Esophagus squamous epithelium (tissue), 5 donors: ENCODE data around the gene DENND4A. TPM values are rescaled to one million over a fixed set of nuclear protein-coding genes. Genes with fewer than 3 reads are reported as not detected.

Source experiments
- DNase-seq: peaks from one replicate; lab custom pipeline; 2025; lab: John Stamatoyannopoulos, UW
- H3K27ac ChIP-seq, 4 donors: fragments of 200-600 bp; sonication (generic); one replicate each; pipeline ENCODE4 v1.5.1; 2016 to 2019; ENCODE audit warnings: mild to moderate bottlenecking in 1 of 4
- H3K27me3 ChIP-seq, 4 donors: fragments of 200-600 bp; sonication (generic); 1 replicate in 3 of 4; 2 replicates in 1 of 4; pipeline versions ENCODE4 v1.5.1 to v1.6.0; 2017 to 2021; ENCODE audit warnings: antibody characterized with exemption in 1 of 4
- H3K36me3 ChIP-seq, 3 donors: fragments of 200-600 bp; sonication (generic); one replicate each; pipeline ENCODE4 v1.5.1; 2016 to 2019
- H3K4me1 ChIP-seq, 3 donors: fragments of 200-600 bp; sonication (generic); one replicate each; pipeline ENCODE4 v1.5.1; 2017 to 2019
- H3K4me3 ChIP-seq, 4 donors: fragments of 200-600 bp; sonication (generic); 1 replicate in 3 of 4; 2 replicates in 1 of 4; pipeline ENCODE4 v1.5.1; 2016 to 2019; ENCODE audit warnings: mild to moderate bottlenecking in 2 of 4, moderate library complexity in 1 of 4
- H3K9me3 ChIP-seq, 3 donors: fragments of 200-600 bp; sonication (generic); one replicate each; pipeline ENCODE4 v1.5.1; 2016 to 2019
- POLR2A ChIP-seq, 4 donors: fragments of 450-650 bp; IDR thresholded peaks; one replicate each; pipeline ENCODE4 v1.6.1; 2017; ENCODE audit warnings: antibody characterized with exemption in 4 of 4, mild to moderate bottlenecking in 4 of 4, moderate library complexity in 3 of 4
- WGBS, 2 donors: methylation state at CpG; one replicate each; pipeline ENCODE4 v1.1.5; 2018; 5-methylcytosine and 5-hydroxymethylcytosine counted together
- intact Hi-C: fragments of 100-400 bp; cut with DNase I; formaldehyde crosslinking; loops from one replicate; pipeline ENCODE4 v1.15.0; 2022
- total RNA-seq, 4 donors: library from RNA; depleted of rRNA; stranded (reverse); fragments of >200 nt; gene quantifications; one replicate each; pipeline ENCODE4 v1.1.0, GENCODE V29; 2016
- TF ChIP-seq, protein P1 (sequence below), 6 experiments: fragments of 450-650 bp in 4 of 6; fragments of 200-600 bp in 2 of 6; sonication (generic) in 2 of 6; IDR thresholded peaks; one replicate each; pipeline ENCODE4 v1.5.1; 2016 to 2019; ENCODE audit warnings: antibody characterized with exemption in 6 of 6, mild to moderate bottlenecking in 4 of 6, moderate library complexity in 4 of 6
- donor health status: DM: yes; HTN: yes; CAD: no.

Gene DENND4A
- total RNA-seq, 4 donors from 2014 or later: 5.9 to 22.3 (median 10.9) TPM

DNA sequence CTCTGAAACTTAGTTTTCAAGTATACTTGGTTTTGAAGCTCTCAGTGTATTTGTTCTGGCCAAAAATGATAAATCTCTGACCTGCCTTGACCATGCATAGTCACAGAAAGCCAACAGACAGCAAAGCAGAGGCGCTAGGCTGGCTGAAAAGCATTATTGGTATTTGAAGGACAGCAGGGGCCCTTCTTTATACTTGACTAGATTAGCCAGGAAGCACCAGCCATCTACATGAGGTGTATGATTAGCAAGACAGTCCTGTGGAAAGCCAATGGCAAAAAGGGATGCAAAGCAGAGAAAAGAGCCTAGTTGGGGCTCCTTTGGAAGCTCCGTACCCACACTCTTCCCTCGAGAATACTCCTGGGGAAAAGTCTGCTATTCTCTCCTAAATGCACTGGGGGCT, 162.5 kb downstream of the DENND4A start:
- no peak for DNase-seq
- intact Hi-C loops: no loop called here
- WGBS, 2 donors: 94 to 96% methylated on average over 3 of the region's 3 CpGs
- Histone ChIP-seq H3K27ac (no peak overlapping the region), H3K4me1 (no peaks in the 10 kb centered on the region), H3K27me3 (no peaks in the 10 kb centered on the region), H3K9me3 (no peaks in the 10 kb centered on the region), H3K36me3 (peaks cover 0 to 24% (median 0%) of the 10 kb centered on the region in 3 donors), H3K4me3 (no peak overlapping the region)
- TF ChIP-seq POLR2A (IDR thresholded peaks at IDR 0.05): no peak
- TF ChIP-seq, protein P1, sequence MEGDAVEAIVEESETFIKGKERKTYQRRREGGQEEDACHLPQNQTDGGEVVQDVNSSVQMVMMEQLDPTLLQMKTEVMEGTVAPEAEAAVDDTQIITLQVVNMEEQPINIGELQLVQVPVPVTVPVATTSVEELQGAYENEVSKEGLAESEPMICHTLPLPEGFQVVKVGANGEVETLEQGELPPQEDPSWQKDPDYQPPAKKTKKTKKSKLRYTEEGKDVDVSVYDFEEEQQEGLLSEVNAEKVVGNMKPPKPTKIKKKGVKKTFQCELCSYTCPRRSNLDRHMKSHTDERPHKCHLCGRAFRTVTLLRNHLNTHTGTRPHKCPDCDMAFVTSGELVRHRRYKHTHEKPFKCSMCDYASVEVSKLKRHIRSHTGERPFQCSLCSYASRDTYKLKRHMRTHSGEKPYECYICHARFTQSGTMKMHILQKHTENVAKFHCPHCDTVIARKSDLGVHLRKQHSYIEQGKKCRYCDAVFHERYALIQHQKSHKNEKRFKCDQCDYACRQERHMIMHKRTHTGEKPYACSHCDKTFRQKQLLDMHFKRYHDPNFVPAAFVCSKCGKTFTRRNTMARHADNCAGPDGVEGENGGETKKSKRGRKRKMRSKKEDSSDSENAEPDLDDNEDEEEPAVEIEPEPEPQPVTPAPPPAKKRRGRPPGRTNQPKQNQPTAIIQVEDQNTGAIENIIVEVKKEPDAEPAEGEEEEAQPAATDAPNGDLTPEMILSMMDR (IDR thresholded peaks at IDR 0.05): no peak

DNA sequence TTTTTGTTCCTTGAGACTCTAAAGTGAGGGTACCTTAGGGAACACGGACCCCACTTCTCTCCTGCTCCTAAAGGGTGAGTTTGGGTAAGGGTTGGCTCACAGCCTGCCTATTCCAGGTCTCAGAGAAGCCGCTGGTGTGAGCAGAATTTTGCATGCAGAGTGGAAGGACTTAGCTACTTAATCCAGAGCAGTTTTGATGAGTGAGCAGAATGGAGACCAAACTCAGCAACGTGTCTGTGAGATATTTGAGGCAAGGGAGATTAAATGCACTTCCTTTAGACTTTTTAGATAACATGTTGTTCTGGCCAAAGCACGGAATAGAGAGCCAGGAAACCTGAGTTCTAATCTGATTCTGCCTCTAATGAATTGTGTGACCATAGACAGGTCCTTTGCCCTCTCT, 165.2 kb downstream of the DENND4A start:
- TF ChIP-seq, protein P1 (IDR thresholded peaks at IDR 0.05): no peak
- no peak for TF ChIP-seq POLR2A (IDR thresholded peaks at IDR 0.05)
- H3K27ac ChIP-seq: no peak overlapping the region
- no peaks in the 10 kb centered on the region for H3K27me3 ChIP-seq
- H3K36me3 ChIP-seq: peaks cover 0 to 36% (median 0%) of the 10 kb centered on the region in 3 donors
- H3K4me1 ChIP-seq: no peaks in the 10 kb centered on the region
- 66 to 69% methylated on average over 3 to 4 of the region's 4 CpGs for WGBS, 2 donors
- no peaks in the 10 kb centered on the region for H3K9me3 ChIP-seq
- no peak overlapping the region for H3K4me3 ChIP-seq
- intact Hi-C loops: no loop called here
- no peak for DNase-seq

DNA sequence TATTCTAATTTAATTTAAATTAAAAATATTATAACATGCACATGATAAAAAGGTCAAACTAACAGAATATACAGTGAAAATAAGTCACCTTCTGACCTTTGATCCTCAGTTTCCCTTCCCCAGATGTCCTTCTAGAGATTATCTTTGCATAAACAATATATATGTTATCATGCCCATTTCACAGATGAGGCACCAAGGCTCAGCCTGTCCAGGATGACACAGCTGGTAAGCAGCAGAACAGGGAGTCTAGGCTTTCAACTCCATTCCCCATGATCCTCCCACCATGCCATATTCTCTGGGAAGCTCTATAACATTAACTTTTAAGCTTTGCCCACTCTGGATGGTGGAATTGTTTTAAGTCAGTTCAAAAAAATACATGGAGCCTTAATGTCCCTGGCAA, 169.0 kb downstream of the DENND4A start:
- intact Hi-C loops: no loop called here
- no peak for TF ChIP-seq POLR2A (IDR thresholded peaks at IDR 0.05)
- TF ChIP-seq, protein P1 (IDR thresholded peaks at IDR 0.05): no peak
- Histone ChIP-seq H3K27me3 (no peaks in the 10 kb centered on the region), H3K36me3 (peaks cover 0 to 36% (median 0%) of the 10 kb centered on the region in 3 donors), H3K27ac (no peak overlapping the region), H3K4me1 (no peaks in the 10 kb centered on the region), H3K4me3 (no peak overlapping the region), H3K9me3 (no peaks in the 10 kb centered on the region)
- no peak for DNase-seq

DNA sequence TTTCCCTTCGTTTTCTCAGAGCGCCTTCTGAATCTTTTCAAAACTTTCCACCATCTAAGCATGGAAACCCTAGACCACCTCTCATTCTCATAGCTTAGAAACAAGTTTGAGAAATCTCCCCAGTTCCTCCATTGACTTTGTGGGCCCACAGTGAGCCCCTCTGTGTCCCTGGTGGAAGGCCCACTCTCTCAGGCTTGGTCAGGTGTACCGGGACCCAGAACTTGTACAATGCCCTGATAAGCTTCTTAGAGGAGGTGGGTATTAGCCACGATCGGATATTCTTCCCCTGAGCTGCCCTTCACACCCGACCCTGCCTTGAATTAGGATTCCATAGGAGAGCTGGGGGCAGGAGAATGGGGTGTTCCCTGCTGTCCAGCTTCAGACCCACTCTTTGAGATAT, 170.5 kb downstream of the DENND4A start, which contains the start of gene SLC24A1:
Gene SLC24A1 (plus strand): TSS at position 301 of the 400 bp plus-strand sequence. CDS start 2,143 bp downstream, outside the sequence.
- no peaks in the 10 kb centered on the region for H3K4me1 ChIP-seq
- DNase-seq: no peak
- no peak within 1 kb of the TSS for H3K27ac ChIP-seq
- 94 to 96% methylated on average over 3 to 4 of the region's 6 CpGs for WGBS, 2 donors
- no peaks in the 10 kb centered on the region for H3K9me3 ChIP-seq
- H3K4me3 ChIP-seq: no peak within 1 kb of the TSS
- TF ChIP-seq, protein P1 (IDR thresholded peaks at IDR 0.05): no peak
- TF ChIP-seq POLR2A (IDR thresholded peaks at IDR 0.05): no peak
- intact Hi-C loops: no loop called here
- H3K36me3 ChIP-seq: peaks cover 0 to 32% (median 0%) of the 10 kb centered on the region in 3 donors
- H3K27me3 ChIP-seq: no peaks in the 10 kb centered on the region

DNA sequence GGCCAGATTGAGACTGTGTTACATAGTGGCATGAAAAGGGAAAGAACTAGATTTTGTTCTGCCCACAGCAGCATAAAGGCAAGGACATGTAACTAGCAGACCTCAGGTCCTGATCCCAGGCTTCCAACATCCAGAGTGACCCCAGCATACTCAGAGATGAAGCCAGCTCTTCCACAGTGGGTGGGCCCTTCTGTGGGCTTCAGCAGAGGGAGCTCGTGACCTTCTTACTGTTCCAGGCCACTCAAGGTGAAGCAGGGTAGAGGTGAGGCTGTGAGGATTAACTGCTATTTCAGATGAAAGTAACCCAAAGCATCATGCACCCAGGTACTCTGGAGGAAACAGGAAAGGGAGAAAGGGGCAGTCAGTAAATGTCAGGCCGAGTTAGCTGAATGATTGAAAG, 171.3 kb downstream of the DENND4A start:
- Histone ChIP-seq H3K4me3 (no peak overlapping the region), H3K4me1 (no peaks in the 10 kb centered on the region), H3K36me3 (peaks cover 0 to 24% (median 0%) of the 10 kb centered on the region in 3 donors), H3K27me3 (no peaks in the 10 kb centered on the region), H3K9me3 (no peaks in the 10 kb centered on the region), H3K27ac (no peak overlapping the region)
- intact Hi-C loops: no loop called here
- WGBS, 2 donors: 85 to 86% methylated on average over 1 to 2 of the region's 2 CpGs
- DNase-seq: no peak
- TF ChIP-seq, protein P1 (IDR thresholded peaks at IDR 0.05): no peak
- TF ChIP-seq POLR2A (IDR thresholded peaks at IDR 0.05): no peak
